T follicular helper cell (primary cell): ENCODE results near the gene PNMA6F.
"Not testable (repeated sequence)": the region's sequence is repeated elsewhere in the genome, so short reads cannot be mapped to it uniquely, and the experiment has no call there.

ENCODE experiments used
- DNase-seq: peaks from one replicate; pipeline ENCODE4 v3.0.0-alpha.2; 2020; ENCODE audit warnings: low read depth

PNMA6F gene

DNA sequence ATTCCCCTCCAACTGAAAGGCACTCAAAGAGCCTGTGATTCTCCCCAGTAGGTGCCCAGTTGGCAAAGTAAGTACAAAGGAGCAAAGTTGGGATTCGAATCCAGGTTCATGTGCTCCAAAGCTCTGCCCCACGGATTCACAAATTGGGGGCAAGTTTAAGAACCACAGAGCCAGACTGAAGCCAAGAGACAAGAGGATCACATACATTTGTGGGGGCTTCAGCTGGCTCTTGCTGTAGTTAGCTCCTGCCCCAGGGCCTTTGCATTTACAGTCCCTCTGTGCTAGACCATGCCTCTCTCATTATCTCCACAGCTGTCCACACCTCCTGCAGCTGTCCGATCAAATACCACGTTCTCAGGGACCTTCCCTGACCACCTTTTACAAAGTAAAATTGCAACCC, 18.8 kb downstream of the PNMA6F start:
- DNase-seq = no peak

DNA sequence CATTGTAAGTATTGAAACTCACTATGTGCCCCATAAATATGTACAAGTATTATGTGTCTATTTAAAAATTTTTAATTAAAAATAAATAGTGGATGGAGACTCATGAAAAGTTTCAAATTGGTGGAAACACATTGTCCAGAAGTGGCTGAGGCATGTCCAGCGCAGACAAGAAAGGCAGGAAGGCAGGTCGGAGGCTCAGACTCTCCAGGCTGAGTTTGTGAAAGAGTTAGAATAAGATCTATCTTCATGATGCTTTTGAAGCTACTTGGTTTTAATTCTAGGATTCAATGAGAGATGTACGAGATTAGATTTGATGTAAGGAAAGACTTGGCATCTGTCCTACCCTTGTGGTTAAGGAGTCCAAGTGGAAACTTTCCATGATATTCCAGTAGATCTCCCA, 19.8 kb downstream of the PNMA6F start:
- no peak for DNase-seq

DNA sequence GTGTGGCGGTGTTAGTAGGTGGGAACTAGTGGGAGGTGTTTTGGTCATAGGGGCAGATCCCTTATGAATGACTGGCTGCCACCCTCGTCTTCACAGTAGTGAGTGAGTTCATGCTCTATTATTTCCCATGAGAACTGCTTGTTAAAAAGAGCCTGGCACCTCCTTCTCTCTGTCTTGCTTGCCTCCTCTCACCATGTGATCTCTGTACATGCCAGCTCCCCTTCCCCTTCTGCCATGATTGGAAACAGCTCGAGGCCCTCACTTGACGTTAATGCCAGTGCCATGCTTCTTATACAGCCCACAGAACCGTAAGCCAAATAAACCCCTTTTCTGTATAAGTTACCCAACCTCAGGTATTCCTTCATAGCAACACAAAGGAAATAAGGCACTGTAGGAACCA, 21.7 kb downstream of the PNMA6F start:
- no peak for DNase-seq

DNA sequence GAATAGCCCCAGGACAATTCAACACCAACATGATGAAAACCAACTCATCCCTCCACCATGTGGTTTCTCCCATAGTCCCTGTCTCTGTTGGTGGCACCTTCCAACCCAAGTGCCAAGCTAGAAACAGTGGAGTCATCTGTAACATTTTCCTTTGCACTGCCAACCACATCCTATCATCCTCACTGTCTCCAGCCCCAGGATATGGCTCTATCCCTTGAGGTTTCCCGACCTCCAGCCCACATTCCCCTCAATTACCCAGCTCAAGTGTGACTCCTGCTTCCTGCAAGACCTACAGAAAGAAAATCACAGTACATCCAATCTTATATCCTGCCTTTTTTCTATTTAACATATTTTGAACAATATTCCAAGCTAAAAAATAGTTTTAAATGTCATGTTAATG, 24.2 kb downstream of the PNMA6F start:
- no peak for DNase-seq

DNA sequence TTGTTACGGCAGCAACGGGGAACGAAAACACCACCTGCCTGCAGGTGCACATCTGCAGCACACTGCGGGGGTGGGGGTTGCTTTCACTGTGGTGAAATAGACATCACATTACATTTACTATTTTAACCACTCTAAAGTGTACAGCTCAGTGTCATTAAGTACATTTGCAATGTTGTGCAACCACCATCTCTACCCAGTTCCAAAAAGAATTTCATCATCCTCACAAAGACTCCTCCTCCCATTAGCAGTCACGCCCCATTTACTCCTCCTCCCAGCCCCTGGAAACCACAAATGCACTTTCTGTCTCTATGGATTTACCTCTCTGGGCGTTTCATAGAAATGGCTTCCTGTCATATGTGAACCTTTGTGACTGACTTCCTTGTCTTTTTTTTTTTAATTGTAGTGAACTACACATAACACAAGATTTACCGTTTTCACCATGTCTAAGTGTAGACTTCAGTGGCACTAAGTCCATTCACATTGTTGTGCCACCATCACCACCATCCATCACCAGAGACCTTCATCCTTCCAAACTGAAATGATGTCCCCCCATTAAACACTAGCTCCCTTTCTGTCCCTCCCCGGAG, 28.0 kb downstream of the PNMA6F start:
- not testable (repeated sequence) for DNase-seq

DNA sequence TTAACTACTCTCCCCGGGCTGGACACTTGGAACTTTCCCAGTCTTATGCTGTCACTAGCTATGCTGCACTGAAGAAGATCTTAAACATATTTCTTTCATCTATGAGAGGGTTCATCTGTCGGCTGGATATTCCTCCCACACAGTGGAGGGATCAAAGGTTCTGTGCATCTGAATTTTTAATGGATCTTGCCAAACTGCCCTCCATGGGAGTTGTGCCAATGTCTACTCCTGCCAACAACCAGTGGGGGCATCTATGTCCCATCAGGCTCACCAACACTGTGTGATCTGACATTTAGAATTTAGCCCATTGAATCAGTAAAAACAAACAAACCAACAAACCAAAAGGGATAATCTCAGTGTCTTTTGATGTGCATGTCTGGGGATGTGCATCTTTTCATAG, 32.8 kb downstream of the PNMA6F start:
- not testable (repeated sequence) for DNase-seq

DNA sequence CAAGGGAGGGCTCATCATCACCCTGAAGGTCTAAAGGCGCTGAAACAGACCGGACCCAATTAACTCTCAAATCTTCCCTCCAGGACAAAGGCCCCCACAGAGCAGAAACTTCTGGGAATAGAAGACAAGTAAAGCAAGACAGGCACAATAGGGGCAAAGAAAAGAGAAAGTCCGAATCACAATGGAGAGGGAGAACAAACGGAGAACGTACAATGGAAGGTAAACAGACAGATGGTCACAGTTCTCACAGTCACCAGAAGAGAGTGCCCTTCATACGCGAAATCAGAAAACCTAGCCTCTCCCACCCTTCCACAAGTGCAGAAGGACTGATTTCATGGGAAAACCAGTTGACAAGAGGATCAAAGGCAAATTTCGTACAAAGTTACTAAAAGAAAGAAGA, 35.9 kb downstream of the PNMA6F start:
- DNase-seq = not testable (repeated sequence)

DNA sequence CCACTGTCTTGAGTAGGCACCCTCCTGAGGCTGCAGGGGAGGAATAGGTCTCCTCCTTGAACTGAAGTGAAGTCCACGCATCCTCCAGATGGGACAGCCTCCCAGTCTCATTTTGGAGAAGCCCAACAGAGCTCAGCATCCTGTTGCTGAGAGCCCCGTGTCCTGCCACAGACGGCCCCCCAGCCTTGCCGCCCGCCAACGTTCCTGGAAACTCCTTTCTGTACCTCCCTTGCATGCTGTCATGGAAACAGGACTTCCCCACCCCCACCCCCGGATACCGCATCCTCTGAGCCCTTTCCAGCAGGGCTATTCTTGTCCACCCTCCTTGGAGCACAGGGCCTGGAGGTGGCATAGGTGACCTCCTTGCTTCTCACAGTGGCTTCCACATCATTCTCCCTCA, 37.6 kb downstream of the PNMA6F start:
- not testable (repeated sequence) for DNase-seq

DNA sequence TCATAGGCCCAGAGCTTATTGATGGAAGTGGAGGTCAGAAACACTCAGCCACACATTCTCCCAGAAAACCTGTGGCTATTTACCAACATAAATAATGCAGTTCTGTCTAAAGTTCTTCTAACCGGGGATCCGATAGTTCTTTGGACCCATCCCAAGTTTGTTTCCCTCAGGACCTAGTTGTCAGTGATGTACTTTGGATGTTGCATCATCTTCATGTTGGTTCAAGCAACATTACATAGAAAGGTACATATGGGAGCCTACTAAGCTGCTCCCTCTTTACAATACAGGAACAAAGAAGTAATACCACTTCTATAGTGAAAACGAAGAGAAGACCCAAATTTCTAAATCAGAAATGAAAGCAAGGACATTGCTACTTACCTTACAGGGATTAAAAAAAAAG, 39.8 kb downstream of the PNMA6F start:
- DNase-seq = not testable (repeated sequence)

DNA sequence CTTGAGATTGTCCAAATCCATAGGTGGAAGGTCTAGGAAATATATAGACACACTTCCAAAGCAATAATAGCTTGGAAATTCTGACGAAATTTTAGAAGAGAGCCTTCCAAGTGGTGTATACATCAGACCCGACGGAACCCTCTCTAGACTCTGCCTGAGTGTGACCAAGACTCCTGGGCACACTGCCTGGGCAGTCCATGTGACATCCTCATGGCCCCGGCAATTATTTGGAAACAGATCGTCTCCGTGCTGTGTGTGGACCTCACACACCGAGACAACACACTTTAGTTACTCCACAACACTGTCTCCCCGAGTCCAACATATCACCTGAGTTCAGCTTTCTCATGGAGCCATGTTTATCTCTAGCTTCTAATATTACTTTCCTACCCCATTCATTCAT, 42.3 kb downstream of the PNMA6F start:
- not testable (repeated sequence) for DNase-seq

DNA sequence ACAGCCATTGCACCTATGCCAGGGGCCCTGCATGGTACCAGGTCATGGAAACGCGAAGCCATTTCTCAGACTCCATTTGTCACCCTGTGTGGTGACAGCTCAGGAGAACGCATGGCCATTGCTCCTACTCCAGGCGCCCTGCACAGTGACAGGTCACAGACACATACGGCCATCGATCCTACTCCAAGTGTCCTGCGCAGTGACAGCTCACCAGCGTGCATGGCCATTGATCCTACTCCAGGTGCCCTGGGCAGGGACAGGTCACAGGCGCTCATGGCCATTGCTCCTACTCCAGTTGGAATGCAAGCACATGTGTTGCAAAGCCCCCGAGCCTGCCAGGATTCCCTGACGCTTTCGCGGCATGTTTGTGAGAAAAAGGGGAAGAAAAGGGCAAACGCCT, 45.5 kb downstream of the PNMA6F start:
- DNase-seq = not testable (repeated sequence)

DNA sequence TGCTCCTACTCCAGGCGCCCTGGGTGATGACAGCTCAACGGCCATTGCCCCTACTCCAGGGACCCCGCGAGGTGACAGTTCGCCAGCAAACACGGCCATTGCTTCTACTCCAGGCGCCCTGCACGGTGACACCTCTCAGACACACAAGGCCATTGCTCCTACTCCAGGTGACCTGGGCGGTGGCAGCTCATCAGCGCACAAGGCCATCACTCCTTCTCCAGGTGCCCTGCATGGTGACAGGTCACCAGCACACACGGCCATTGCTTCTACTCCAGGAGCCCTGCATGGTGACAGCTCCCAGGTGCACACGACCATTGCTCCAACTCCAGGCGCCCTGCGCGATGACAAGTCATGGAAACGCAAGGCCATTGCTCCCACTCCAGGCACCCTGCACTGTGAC, 46.1 kb downstream of the PNMA6F start:
- DNase-seq = not testable (repeated sequence)

DNA sequence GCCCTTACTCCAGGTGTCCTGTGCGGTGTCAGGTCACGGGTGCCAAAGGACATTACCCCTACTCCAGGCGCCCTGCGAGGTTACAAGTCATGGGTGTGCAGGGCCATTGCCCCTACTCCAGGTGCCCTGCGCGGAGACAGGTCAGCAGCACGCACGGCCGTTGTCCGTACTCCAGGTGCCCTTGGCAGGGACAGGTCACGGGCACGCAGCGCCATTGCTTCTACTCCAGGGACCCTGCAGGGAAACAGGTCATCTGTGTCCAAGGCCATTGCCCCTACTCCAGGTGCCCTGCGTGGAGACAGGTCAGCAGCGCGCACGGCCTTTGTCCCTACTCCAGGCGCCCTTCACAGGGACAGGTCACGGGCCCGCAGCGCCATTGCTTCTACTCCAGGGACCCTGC, 49.0 kb downstream of the PNMA6F start:
- not testable (repeated sequence) for DNase-seq

DNA sequence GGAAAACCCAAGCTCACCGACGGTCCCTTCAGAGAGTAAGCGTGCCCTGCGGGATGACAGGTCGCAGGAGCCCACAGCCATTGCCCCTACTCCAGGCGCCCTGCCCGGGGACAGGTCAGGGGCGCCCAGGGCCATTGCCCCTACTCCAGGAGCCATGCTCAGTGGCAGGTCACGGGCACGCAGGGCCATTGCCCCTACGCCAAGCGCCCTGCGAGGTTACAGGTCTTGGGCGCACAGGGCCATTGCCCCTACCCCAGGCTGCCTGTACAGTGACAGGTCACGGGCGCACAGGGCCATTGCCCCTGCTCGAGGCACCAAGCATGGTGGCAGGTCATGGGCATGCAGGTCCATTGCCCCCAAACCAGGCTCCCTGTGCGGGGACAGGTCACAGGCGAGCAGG, 49.5 kb downstream of the PNMA6F start:
- not testable (repeated sequence) for DNase-seq
